GM13976 (cell line): Measurements from ENCODE around the gene FTO.

Experiments
- DNase-seq: peaks from one replicate; pipeline ENCODE4 v3.0.0; 2012; ENCODE audit warnings: low spot score
- CTCF ChIP-seq: IDR thresholded peaks from 2 replicates; pipeline ENCODE4 v1.5.1; 2012; ENCODE audit warnings: borderline replicate concordance, mild to moderate bottlenecking; ENCODE audit not compliant: insufficient read depth; ENCODE audit errors: extremely low read depth, missing control alignments, control extremely low read depth
- in situ Hi-C: fragments of 300-500 bp; cut with MboI; formaldehyde crosslinking; loops from one replicate; pipeline ENCODE4 v1.12.0; 2022; ENCODE audit warnings: low sequenced_read_pairs, mixed read lengths, inconsistent platforms; ENCODE audit not compliant: unreplicated experiment

The FTO gene

GRCh38 chr16:53895851-53896250 is 191.9 kb downstream of the FTO start:
- no peak for DNase-seq
- in situ Hi-C loops, result no loop called here
- TF ChIP-seq CTCF, result no peak

GRCh38 chr16:53896722-53897121 is 192.8 kb downstream of the FTO start:
- no peak for DNase-seq
- no peak for TF ChIP-seq CTCF
- in situ Hi-C loops, result no loop called here

DNA sequence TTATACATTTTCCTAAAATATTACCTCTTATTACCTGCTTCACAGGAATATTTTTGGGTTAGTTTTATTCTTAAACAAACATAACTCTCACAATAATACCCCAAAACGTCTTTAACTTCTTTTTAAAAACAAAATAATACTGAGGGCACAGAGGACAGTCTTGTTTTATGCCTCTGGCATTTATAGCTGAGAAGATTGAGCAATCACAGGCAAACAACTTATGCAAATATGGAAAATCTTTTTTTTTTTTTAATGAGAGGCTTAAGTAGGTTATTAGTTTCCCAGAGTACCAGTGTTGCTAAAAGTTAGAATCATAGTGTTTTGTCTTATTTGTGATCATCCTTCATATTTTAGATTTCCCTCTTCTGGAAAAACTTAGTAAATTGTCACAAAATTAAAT is 195.0 kb downstream of the FTO start:
- in situ Hi-C loops, result no loop called here
- DNase-seq, result no peak
- no peak for TF ChIP-seq CTCF

DNA sequence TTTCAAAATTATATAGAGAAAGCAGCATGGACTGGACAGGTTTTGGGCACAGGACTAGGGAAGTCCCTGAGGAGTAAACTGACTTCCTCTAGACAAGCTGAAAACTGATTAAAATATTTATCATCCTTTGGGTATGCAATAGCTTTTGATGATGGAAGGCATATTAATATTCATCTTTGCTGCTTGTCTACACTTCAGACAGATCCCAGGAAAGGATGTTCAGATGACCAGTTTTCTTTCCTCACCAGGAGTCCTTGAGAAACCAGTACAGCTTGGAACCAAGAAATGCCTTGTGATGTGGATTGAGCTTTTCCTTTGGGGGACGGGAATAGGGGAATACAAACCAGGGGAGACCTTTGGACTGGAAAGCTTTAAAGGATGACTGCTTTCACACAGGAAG is 195.5 kb downstream of the FTO start:
- TF ChIP-seq CTCF, result no peak
- in situ Hi-C loops, result no loop called here
- no peak for DNase-seq

DNA sequence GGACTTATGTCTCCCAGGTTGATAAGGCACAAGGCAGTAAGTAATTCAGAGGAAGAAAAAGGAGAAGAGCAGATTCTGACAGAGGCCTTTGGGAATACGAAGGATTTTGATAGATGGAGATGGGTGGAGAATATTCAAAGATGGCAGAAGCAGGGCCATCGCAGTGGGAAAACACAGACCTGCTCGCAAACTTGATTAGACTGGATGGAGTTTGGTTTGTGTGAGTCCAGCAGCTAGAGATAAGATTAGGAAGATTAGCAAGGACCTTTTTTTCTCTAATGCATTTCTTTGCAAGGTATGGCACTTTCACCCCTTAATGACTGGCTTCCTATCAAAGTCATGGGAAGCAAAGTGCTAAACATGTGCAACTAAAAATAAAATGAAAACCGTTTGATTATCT is 196.7 kb downstream of the FTO start:
- in situ Hi-C loops, result no loop called here
- DNase-seq, result no peak
- TF ChIP-seq CTCF, result no peak

GRCh38 chr16:53901408-53901807 is 197.5 kb downstream of the FTO start:
- no peak for DNase-seq
- in situ Hi-C loops, result no loop called here
- TF ChIP-seq CTCF, result no peak

DNA sequence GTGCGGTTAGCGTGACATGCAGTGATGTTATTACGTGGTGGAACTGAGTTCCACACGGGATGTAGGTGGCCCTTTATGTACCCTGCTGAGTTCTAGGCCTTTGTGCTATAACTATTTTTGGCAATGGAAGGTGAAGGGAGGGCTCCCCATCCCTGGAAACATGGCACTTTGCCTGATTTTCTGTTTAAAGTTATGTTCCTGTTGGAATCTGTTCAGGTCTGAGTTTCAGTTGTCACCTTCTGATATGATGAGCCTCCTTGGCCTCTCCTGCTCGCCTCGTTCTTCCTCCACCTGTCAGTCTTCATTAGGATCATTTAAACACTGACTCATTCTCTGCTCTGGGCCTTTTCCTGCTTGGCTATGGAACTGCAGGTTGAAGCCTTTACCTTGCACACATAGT is 200.6 kb downstream of the FTO start:
- TF ChIP-seq CTCF, result no peak
- no peak for DNase-seq
- in situ Hi-C loops, result no loop called here
